OCI-LY7 (cell line): Measurements from ENCODE around the gene CEP164.

ENCODE experiments used
- EZH2phosphoT487 ChIP-seq: fragments of 200-600 bp; sonication (generic); IDR thresholded peaks from 2 replicates; pipeline ENCODE4 v1.6.1; 2018; ENCODE audit warnings: low read depth, borderline replicate concordance, mild to moderate bottlenecking, mixed run types, antibody characterized with exemption, low read length, moderate library complexity, mixed read lengths
- TF ChIP-seq, protein P1 (sequence below): fragments of 200-600 bp; sonication (generic); conservative IDR thresholded peaks from 2 replicates; pipeline ENCODE4 v1.5.1; 2014; ENCODE audit warnings: mild to moderate bottlenecking, antibody characterized with exemption, low read length, moderate library complexity, mixed read lengths

- TF ChIP-seq, protein P1, sequence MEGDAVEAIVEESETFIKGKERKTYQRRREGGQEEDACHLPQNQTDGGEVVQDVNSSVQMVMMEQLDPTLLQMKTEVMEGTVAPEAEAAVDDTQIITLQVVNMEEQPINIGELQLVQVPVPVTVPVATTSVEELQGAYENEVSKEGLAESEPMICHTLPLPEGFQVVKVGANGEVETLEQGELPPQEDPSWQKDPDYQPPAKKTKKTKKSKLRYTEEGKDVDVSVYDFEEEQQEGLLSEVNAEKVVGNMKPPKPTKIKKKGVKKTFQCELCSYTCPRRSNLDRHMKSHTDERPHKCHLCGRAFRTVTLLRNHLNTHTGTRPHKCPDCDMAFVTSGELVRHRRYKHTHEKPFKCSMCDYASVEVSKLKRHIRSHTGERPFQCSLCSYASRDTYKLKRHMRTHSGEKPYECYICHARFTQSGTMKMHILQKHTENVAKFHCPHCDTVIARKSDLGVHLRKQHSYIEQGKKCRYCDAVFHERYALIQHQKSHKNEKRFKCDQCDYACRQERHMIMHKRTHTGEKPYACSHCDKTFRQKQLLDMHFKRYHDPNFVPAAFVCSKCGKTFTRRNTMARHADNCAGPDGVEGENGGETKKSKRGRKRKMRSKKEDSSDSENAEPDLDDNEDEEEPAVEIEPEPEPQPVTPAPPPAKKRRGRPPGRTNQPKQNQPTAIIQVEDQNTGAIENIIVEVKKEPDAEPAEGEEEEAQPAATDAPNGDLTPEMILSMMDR: no peak
- no peak for TF ChIP-seq EZH2phosphoT487
Measured at GRCh38 chr11:117437791-117438130, 110.1 kb downstream of the CEP164 start.
